ENCODE results near the gene GART. TPM values are rescaled to one million over a fixed set of nuclear protein-coding genes. Genes with fewer than 3 reads are reported as not detected.

GART gene
- total RNA-seq, 1 experiment from 2014 or later, result 132 TPM

DNA sequence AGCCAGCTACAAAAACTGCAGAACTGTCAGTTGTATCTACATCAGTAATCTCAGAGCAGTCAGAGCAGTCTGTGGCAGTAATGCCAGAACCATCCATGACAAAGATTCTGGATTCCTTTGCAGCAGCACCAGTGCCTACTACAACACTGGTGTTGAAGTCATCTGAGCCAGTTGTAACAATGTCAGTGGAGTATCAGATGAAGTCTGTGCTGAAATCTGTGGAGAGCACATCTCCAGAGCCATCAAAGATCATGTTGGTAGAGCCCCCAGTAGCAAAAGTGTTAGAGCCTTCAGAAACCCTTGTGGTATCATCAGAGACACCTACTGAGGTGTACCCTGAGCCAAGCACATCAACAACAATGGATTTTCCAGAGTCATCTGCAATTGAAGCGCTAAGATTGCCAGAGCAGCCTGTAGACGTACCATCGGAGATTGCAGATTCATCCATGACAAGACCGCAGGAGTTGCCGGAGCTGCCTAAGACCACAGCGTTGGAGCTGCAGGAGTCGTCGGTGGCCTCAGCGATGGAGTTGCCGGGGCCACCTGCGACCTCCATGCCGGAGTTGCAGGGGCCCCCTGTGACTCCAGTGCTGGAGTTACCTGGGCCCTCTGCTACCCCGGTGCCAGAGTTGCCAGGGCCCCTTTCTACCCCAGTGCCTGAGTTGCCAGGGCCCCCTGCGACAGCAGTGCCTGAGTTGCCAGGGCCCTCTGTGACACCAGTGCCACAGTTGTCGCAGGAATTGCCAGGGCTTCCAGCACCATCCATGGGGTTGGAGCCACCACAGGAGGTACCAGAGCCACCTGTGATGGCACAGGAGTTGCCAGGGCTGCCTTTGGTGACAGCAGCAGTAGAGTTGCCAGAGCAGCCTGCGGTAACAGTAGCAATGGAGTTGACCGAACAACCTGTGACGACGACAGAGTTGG lies 8.2 kb upstream of the GART start:
- Histone ChIP-seq H3K36me3 (ENCODE audit: control insufficient read depth, insufficient read depth, low read length) (peaks cover 49% of the 10 kb centered on the region), H3K27me3 (ENCODE audit: control insufficient read depth, insufficient read depth, low read length) (no peaks in the 10 kb centered on the region), H3K4me3 (ENCODE audit: low read depth in 2 of 2, low read length in 2 of 2) (no peak overlapping the region), H3K4me1 (ENCODE audit: control insufficient read depth, insufficient read depth, low read length) (no peaks in the 10 kb centered on the region; the same call in 1 of the 2 replicates), H3K27ac (ENCODE audit: low read length) (no peak overlapping the region), H3K9me3 (ENCODE audit: control insufficient read depth, insufficient read depth, low read depth, low read length) (no peaks in the 10 kb centered on the region)
- TF ChIP-seq SIN3A (IDR thresholded peaks at IDR 0.05; ENCODE audit: borderline replicate concordance, insufficient read depth, low read depth, low read length) (no peak), TCF7L2 (IDR thresholded peaks at IDR 0.05; ENCODE audit: low read depth, low read length) (no peak), POLR2AphosphoS5 (IDR thresholded peaks at IDR 0.05; ENCODE audit: low read depth, low read length) (no peak)
- TF ChIP-seq, protein P1, sequence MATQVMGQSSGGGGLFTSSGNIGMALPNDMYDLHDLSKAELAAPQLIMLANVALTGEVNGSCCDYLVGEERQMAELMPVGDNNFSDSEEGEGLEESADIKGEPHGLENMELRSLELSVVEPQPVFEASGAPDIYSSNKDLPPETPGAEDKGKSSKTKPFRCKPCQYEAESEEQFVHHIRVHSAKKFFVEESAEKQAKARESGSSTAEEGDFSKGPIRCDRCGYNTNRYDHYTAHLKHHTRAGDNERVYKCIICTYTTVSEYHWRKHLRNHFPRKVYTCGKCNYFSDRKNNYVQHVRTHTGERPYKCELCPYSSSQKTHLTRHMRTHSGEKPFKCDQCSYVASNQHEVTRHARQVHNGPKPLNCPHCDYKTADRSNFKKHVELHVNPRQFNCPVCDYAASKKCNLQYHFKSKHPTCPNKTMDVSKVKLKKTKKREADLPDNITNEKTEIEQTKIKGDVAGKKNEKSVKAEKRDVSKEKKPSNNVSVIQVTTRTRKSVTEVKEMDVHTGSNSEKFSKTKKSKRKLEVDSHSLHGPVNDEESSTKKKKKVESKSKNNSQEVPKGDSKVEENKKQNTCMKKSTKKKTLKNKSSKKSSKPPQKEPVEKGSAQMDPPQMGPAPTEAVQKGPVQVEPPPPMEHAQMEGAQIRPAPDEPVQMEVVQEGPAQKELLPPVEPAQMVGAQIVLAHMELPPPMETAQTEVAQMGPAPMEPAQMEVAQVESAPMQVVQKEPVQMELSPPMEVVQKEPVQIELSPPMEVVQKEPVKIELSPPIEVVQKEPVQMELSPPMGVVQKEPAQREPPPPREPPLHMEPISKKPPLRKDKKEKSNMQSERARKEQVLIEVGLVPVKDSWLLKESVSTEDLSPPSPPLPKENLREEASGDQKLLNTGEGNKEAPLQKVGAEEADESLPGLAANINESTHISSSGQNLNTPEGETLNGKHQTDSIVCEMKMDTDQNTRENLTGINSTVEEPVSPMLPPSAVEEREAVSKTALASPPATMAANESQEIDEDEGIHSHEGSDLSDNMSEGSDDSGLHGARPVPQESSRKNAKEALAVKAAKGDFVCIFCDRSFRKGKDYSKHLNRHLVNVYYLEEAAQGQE (IDR thresholded peaks at IDR 0.05; ENCODE audit: insufficient read depth in 1 of 2, low read depth in 2 of 2, low read length in 1 of 2), result no peak
- TF ChIP-seq, protein P2, sequence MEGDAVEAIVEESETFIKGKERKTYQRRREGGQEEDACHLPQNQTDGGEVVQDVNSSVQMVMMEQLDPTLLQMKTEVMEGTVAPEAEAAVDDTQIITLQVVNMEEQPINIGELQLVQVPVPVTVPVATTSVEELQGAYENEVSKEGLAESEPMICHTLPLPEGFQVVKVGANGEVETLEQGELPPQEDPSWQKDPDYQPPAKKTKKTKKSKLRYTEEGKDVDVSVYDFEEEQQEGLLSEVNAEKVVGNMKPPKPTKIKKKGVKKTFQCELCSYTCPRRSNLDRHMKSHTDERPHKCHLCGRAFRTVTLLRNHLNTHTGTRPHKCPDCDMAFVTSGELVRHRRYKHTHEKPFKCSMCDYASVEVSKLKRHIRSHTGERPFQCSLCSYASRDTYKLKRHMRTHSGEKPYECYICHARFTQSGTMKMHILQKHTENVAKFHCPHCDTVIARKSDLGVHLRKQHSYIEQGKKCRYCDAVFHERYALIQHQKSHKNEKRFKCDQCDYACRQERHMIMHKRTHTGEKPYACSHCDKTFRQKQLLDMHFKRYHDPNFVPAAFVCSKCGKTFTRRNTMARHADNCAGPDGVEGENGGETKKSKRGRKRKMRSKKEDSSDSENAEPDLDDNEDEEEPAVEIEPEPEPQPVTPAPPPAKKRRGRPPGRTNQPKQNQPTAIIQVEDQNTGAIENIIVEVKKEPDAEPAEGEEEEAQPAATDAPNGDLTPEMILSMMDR (IDR thresholded peaks at IDR 0.05), result no peak
- BruUV-seq (replicated peaks), result TSS peak; percentile 51
- intact Hi-C loops (cut with micrococcal nuclease; ENCODE audit: unreplicated experiment) (no loop called here), in situ Hi-C loops (cut with HindIII; ENCODE audit: low pct_unique_long_range_greater_than_20kb, low sequenced_read_pairs) (no loop called here)
- ATAC-seq, result no peak
- CTCF ChIA-PET, result no interaction called here
- no peak for DNase-seq (ENCODE audit: low read depth, low spot score)
- POLR2A ChIA-PET, result no interaction called here

DNA sequence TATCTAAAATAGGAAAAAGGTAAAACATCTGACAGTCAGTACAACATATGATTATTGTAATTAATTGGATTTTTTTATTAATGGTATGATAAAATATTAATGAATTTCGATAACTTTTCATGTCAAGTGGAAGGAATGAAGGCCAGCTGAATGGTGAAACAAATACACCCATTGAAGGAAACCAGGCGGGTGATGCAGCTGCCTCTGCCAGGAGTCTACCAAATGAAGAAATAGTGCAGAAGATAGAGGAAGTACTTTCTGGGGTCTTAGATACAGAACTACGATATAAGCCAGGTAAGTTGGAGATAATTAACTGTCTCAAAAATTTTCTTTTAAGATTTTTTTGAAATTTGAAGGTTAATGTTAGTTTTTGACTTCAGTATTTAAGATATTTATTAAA lies 4.2 kb upstream of the GART start:
- in situ Hi-C loops (cut with HindIII; ENCODE audit: low pct_unique_long_range_greater_than_20kb, low sequenced_read_pairs) (no loop called here), intact Hi-C loops (cut with micrococcal nuclease; ENCODE audit: unreplicated experiment) (no loop called here)
- peak overlapping the region in 1 of 2 experiments; percentile 96; a peak in 1 of 4 replicates for H3K4me3 ChIP-seq (ENCODE audit: low read depth in 2 of 2, low read length in 2 of 2)
- ATAC-seq, result no peak
- CTCF ChIA-PET, result no interaction called here
- H3K36me3 ChIP-seq (ENCODE audit: control insufficient read depth, insufficient read depth, low read length), result peaks cover 31% of the 10 kb centered on the region
- no peak for DNase-seq (ENCODE audit: low read depth, low spot score)
- H3K27me3 ChIP-seq (ENCODE audit: control insufficient read depth, insufficient read depth, low read length), result no peaks in the 10 kb centered on the region
- TF ChIP-seq SIN3A (IDR thresholded peaks at IDR 0.05; ENCODE audit: borderline replicate concordance, insufficient read depth, low read depth, low read length) (no peak), POLR2AphosphoS5 (IDR thresholded peaks at IDR 0.05; ENCODE audit: low read depth, low read length) (no peak), TCF7L2 (IDR thresholded peaks at IDR 0.05; ENCODE audit: low read depth, low read length) (no peak)
- TF ChIP-seq, protein P2 (IDR thresholded peaks at IDR 0.05), result no peak
- TF ChIP-seq, protein P1 (IDR thresholded peaks at IDR 0.05; ENCODE audit: insufficient read depth in 1 of 2, low read depth in 2 of 2, low read length in 1 of 2), result no peak
- POLR2A ChIA-PET, result no interaction called here
- BruUV-seq (replicated peaks), result no TSS peak
- H3K4me1 ChIP-seq (ENCODE audit: control insufficient read depth, insufficient read depth, low read length), result no peaks in the 10 kb centered on the region; the same call in 1 of the 2 replicates
- H3K27ac ChIP-seq (ENCODE audit: low read length), result no peak overlapping the region
- H3K9me3 ChIP-seq (ENCODE audit: control insufficient read depth, insufficient read depth, low read depth, low read length), result no peaks in the 10 kb centered on the region

Data from Panc1 (cell line).